ENCODE results near the gene KSR1. TPM values are rescaled to one million over a fixed set of nuclear protein-coding genes. Genes with fewer than 3 reads are reported as not detected.

Gene KSR1
- polyA plus RNA-seq, 1 of the 3 experiments (the other 2 are of a cell fraction): 7.5 TPM

DNA sequence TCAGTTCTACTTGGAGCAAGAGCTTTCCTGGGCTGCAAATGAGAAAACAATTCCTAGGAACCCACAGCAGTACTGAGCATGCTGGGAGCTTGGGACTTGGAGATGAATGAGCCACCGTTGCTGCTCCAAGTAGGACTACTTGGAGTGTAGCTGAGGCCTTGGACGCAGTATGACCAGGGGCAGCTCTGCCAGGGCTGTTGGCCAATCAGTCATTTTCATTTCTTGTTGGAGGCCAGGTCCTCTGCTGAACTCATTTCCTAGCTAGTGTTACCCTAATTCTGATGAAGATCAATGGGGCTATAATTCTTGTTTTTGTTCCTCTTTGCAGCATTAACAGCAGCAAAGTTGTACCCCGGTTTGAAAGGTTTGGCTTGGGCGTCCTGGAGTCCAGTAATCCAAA is 166.7 kb downstream of the KSR1 start:
- no peaks in the 10 kb centered on the region for H3F3A ChIP-seq (replicated peaks; ENCODE audit: insufficient read depth)

GRCh38 chr17:27623614-27624013 is 167.4 kb downstream of the KSR1 start:
- no peaks in the 10 kb centered on the region for H3K9me2 ChIP-seq
- no peak for DNase-seq
- CTCF ChIA-PET: interaction anchor here (0.6 to 1.7 kb wide), 4 partner anchors 14 to 133 kb away, joined by 3 to 7 read pairs (median 4); no protein-coding TSS in a partner anchor
- H3K4me1 ChIP-seq (ENCODE audit: control insufficient read depth in 1 of 2, insufficient read depth in 2 of 2, low read depth in 1 of 2, low read length in 1 of 2): no peaks in the 10 kb centered on the region
- POLR2A ChIA-PET: no interaction called here
- no peaks in the 10 kb centered on the region for H3K79me2 ChIP-seq (ENCODE audit: insufficient read depth)
- TF ChIP-seq POLR2AphosphoS5 (IDR thresholded peaks at IDR 0.05; ENCODE audit: low read depth, low read length) (no peak), TCF12 (IDR thresholded peaks at IDR 0.05) (no peak), GATA2 (CRISPR knock-in tag; IDR thresholded peaks at IDR 0.05) (no peak), EZH2phosphoT487 (IDR thresholded peaks at IDR 0.05; ENCODE audit: borderline replicate concordance, low read depth) (no peak), NFIC (IDR thresholded peaks at IDR 0.05; ENCODE audit: borderline replicate concordance) (no peak), ELF1 (IDR thresholded peaks at IDR 0.05) (no peak), CTCF (IDR thresholded peaks at IDR 0.05) (no peak), RCOR1 (IDR thresholded peaks at IDR 0.05; ENCODE audit: low read length) (no peak), TAF1 (IDR thresholded peaks at IDR 0.05; ENCODE audit: borderline replicate concordance, low read depth, low read length) (no peak), SIN3A (IDR thresholded peaks at IDR 0.05; ENCODE audit: borderline replicate concordance, low read depth, low read length) (no peak)
- TF ChIP-seq, protein P1, sequence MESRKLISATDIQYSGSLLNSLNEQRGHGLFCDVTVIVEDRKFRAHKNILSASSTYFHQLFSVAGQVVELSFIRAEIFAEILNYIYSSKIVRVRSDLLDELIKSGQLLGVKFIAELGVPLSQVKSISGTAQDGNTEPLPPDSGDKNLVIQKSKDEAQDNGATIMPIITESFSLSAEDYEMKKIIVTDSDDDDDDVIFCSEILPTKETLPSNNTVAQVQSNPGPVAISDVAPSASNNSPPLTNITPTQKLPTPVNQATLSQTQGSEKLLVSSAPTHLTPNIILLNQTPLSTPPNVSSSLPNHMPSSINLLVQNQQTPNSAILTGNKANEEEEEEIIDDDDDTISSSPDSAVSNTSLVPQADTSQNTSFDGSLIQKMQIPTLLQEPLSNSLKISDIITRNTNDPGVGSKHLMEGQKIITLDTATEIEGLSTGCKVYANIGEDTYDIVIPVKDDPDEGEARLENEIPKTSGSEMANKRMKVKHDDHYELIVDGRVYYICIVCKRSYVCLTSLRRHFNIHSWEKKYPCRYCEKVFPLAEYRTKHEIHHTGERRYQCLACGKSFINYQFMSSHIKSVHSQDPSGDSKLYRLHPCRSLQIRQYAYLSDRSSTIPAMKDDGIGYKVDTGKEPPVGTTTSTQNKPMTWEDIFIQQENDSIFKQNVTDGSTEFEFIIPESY (IDR thresholded peaks at IDR 0.05; ENCODE audit: borderline replicate concordance, low read depth): no peak
- TF ChIP-seq, protein P2, sequence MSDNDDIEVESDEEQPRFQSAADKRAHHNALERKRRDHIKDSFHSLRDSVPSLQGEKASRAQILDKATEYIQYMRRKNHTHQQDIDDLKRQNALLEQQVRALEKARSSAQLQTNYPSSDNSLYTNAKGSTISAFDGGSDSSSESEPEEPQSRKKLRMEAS (IDR thresholded peaks at IDR 0.05; ENCODE audit: low read depth): no peak
- TF ChIP-seq, protein P3, sequence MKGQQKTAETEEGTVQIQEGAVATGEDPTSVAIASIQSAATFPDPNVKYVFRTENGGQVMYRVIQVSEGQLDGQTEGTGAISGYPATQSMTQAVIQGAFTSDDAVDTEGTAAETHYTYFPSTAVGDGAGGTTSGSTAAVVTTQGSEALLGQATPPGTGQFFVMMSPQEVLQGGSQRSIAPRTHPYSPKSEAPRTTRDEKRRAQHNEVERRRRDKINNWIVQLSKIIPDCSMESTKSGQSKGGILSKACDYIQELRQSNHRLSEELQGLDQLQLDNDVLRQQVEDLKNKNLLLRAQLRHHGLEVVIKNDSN (IDR thresholded peaks at IDR 0.05; ENCODE audit: borderline replicate concordance, low read depth): no peak
- no peaks in the 10 kb centered on the region for H4K20me1 ChIP-seq (ENCODE audit: insufficient read depth)
- no peaks in the 10 kb centered on the region for H3K27me3 ChIP-seq (ENCODE audit: insufficient read depth)
- H3K9me3 ChIP-seq: no peaks in the 10 kb centered on the region
- H3F3A ChIP-seq (replicated peaks; ENCODE audit: insufficient read depth): no peaks in the 10 kb centered on the region
- H2AFZ ChIP-seq (ENCODE audit: low read depth): no peak overlapping the region
- H3K4me3 ChIP-seq (ENCODE audit: low read depth in 2 of 2, low read length in 1 of 2): no peak overlapping the region
- H3K36me3 ChIP-seq (replicated peaks in 1 of 2; ENCODE audit: control insufficient read depth in 1 of 2, insufficient read depth in 2 of 2, low read length in 1 of 2): peaks cover 3 to 38% of the 10 kb centered on the region in 2 experiments
- 87% methylated on average over 6 of the region's 6 CpGs for WGBS (ENCODE audit: low lambda C conversion rate)
- H3K9ac ChIP-seq: no peak overlapping the region
- H3K4me2 ChIP-seq: no peak overlapping the region
- H3K27ac ChIP-seq (ENCODE audit: low read depth in 2 of 2, low read length in 1 of 2): no peak overlapping the region

More for the DNA sequence above, 166.7 kb downstream of the KSR1 start:
- Histone ChIP-seq H3K4me2 (no peak overlapping the region), H4K20me1 (ENCODE audit: insufficient read depth) (no peaks in the 10 kb centered on the region), H3K27me3 (ENCODE audit: insufficient read depth) (no peaks in the 10 kb centered on the region), H3K36me3 (replicated peaks in 1 of 2; ENCODE audit: control insufficient read depth in 1 of 2, insufficient read depth in 2 of 2, low read length in 1 of 2) (peaks cover 3 to 43% of the 10 kb centered on the region in 2 experiments), H3K79me2 (ENCODE audit: insufficient read depth) (no peaks in the 10 kb centered on the region), H3K9ac (no peak overlapping the region), H3K4me3 (ENCODE audit: low read depth in 2 of 2, low read length in 1 of 2) (no peak overlapping the region), H3K9me2 (no peaks in the 10 kb centered on the region), H3K4me1 (ENCODE audit: control insufficient read depth in 1 of 2, insufficient read depth in 2 of 2, low read depth in 1 of 2, low read length in 1 of 2) (no peaks in the 10 kb centered on the region), H3K27ac (ENCODE audit: low read depth in 2 of 2, low read length in 1 of 2) (no peak overlapping the region), H3K9me3 (no peaks in the 10 kb centered on the region), H2AFZ (ENCODE audit: low read depth) (no peak overlapping the region)
- ChIA-PET POLR2A (no interaction called here), CTCF (interaction anchor here (1.4 to 4.8 kb wide), 5 partner anchors 12 to 32 kb away, joined by 3 to 19 read pairs (median 7); no protein-coding TSS in a partner anchor)
- DNase-seq: no peak
- WGBS (ENCODE audit: low lambda C conversion rate): 76% methylated on average over 4 of the region's 4 CpGs
- TF ChIP-seq, protein P4, sequence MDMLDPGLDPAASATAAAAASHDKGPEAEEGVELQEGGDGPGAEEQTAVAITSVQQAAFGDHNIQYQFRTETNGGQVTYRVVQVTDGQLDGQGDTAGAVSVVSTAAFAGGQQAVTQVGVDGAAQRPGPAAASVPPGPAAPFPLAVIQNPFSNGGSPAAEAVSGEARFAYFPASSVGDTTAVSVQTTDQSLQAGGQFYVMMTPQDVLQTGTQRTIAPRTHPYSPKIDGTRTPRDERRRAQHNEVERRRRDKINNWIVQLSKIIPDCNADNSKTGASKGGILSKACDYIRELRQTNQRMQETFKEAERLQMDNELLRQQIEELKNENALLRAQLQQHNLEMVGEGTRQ (IDR thresholded peaks at IDR 0.05; ENCODE audit: borderline replicate concordance, low read depth, low read length): no peak
- TF ChIP-seq SMC3 (IDR thresholded peaks at IDR 0.05; ENCODE audit: low read depth, low read length) (no peak), POLR2AphosphoS5 (IDR thresholded peaks at IDR 0.05; ENCODE audit: low read depth, low read length) (no peak)
- TF ChIP-seq, protein P1 (IDR thresholded peaks at IDR 0.05; ENCODE audit: borderline replicate concordance, low read depth): no peak
